Dendritic cell treated with granulocyte-macrophage colony-stimulating factor and Interleukin-4, amounts not matched to agents 40 ng/mL and 50 ng/mL, for 4 days (primary cell): ENCODE measurements around the gene IDH3A.

Experiments
- H3K27ac Mint-ChIP-seq: one replicate; pipeline ENCODE4 v1.8.0; 2022; ENCODE audit warnings: mild to moderate bottlenecking, mixed read lengths
- H3K27me3 Mint-ChIP-seq: one replicate; pipeline ENCODE4 v1.8.0; 2022; ENCODE audit warnings: mild to moderate bottlenecking, mixed read lengths
- H3K36me3 Mint-ChIP-seq: one replicate; pipeline ENCODE4 v1.8.0; 2022; ENCODE audit warnings: low read depth, mixed read lengths
- H3K4me1 Mint-ChIP-seq: one replicate; pipeline ENCODE4 v1.8.0; 2022; ENCODE audit warnings: low read depth, mixed read lengths
- H3K4me3 Mint-ChIP-seq: one replicate; pipeline ENCODE4 v1.8.0; 2022; ENCODE audit warnings: mild to moderate bottlenecking, moderate library complexity, mixed read lengths
- H3K9me3 Mint-ChIP-seq: one replicate; pipeline ENCODE4 v1.8.0; 2022; ENCODE audit warnings: mixed read lengths
- intact Hi-C: fragments of 100-400 bp; cut with micrococcal nuclease; formaldehyde crosslinking; loops from one replicate; pipeline ENCODE4 v1.15.0; 2022

IDH3A gene

GRCh38 chr15:78216276-78217104 lies 67.3 kb downstream of the IDH3A start:
- Mint-ChIP-seq H3K27ac (no peak overlapping the region), H3K27me3 (peaks cover 5% of the 10 kb centered on the region), H3K4me1 (no peaks in the 10 kb centered on the region), H3K4me3 (no peak overlapping the region), H3K36me3 (no peaks in the 10 kb centered on the region), H3K9me3 (no peaks in the 10 kb centered on the region)
- intact Hi-C loops: no loop called here

- no peaks in the 10 kb centered on the region for H3K27me3 Mint-ChIP-seq
Observed at GRCh38 chr15:78220713-78221112, 71.6 kb downstream of the IDH3A start.

More at GRCh38 chr15:78220713-78221112, 71.6 kb downstream of the IDH3A start:
- Mint-ChIP-seq H3K27ac (no peak overlapping the region), H3K4me1 (no peaks in the 10 kb centered on the region), H3K4me3 (no peak overlapping the region), H3K36me3 (no peaks in the 10 kb centered on the region), H3K9me3 (no peaks in the 10 kb centered on the region)
- intact Hi-C loops: no loop called here
